Activated CD8-positive, alpha-beta T cell treated with anti-CD3 and anti-CD28 coated beads for 36 hours (primary cell): ENCODE results near the gene EDN3. TPM values are rescaled to one million over a fixed set of nuclear protein-coding genes. Genes with fewer than 3 reads are reported as not detected.

Experiments used
- ATAC-seq: fragments of 200-7000 bp; cut with Tn5 transposase; one replicate; pipeline ENCODE4 v1.10.0; 2021; ENCODE audit warnings: mild to moderate bottlenecking, moderate library complexity
- CTCF ChIA-PET: fragments of 350-600 bp; sonication (Branson Sonifier 250); formaldehyde crosslinking; loops from one replicate; lab custom pipeline; 2021; ENCODE audit warnings: antibody characterized with exemption; lab: Charles Lee
- POLR2A ChIA-PET: fragments of 350-600 bp; sonication (Branson Sonifier 250); formaldehyde crosslinking; loops from one replicate; lab custom pipeline; 2021; ENCODE audit warnings: antibody characterized with exemption; lab: Charles Lee
- DNase-seq: peaks from one replicate; pipeline ENCODE4 v3.0.0-alpha.2; 2020
- H3K27ac Mint-ChIP-seq: one replicate; pipeline ENCODE4 v1.8.0; 2021; ENCODE audit warnings: mild to moderate bottlenecking, mixed read lengths
- H3K27me3 Mint-ChIP-seq: one replicate; pipeline ENCODE4 v1.8.0; 2021; ENCODE audit warnings: mixed read lengths
- H3K36me3 Mint-ChIP-seq: one replicate; pipeline ENCODE4 v1.8.0; 2021; ENCODE audit warnings: low read depth, mixed read lengths
- H3K4me1 Mint-ChIP-seq: one replicate; pipeline ENCODE4 v1.8.0; 2021; ENCODE audit warnings: low read depth, mixed read lengths
- H3K4me3 Mint-ChIP-seq: one replicate; pipeline ENCODE4 v1.8.0; 2021; ENCODE audit warnings: mild to moderate bottlenecking, moderate library complexity, mixed read lengths
- H3K9me3 Mint-ChIP-seq: one replicate; pipeline ENCODE4 v1.8.0; 2021; ENCODE audit warnings: mixed read lengths
- CTCF ChIP-seq: fragments of 200-600 bp; IDR thresholded peaks from one replicate; pipeline ENCODE4 v1.8.0; 2022; ENCODE audit warnings: antibody characterized with exemption, mild to moderate bottlenecking
- intact Hi-C: fragments of 100-400 bp; cut with micrococcal nuclease; formaldehyde crosslinking; loops from one replicate; pipeline ENCODE4 v1.10.0; 2022
- total RNA-seq, 2 experiments: library from RNA; stranded (reverse); gene quantifications; one replicate each; pipeline ENCODE4 v1.2.3, GENCODE V29; 2021

The EDN3 gene
- total RNA-seq, 2 experiments from 2014 or later, result 0.09 TPM; not detected in 1

GRCh38 chr20:59320854-59321647 lies 20.6 kb downstream of the EDN3 start:
- no peak for ATAC-seq
- DNase-seq, result no peak
- ChIA-PET CTCF (no interaction called here), POLR2A (no interaction called here)
- no peak overlapping the region for H3K27ac Mint-ChIP-seq
- no peak overlapping the region for H3K4me3 Mint-ChIP-seq
- intact Hi-C loops, result no loop called here
- no peaks in the 10 kb centered on the region for H3K9me3 Mint-ChIP-seq
- no peaks in the 10 kb centered on the region for H3K4me1 Mint-ChIP-seq
- no peaks in the 10 kb centered on the region for H3K27me3 Mint-ChIP-seq
- H3K36me3 Mint-ChIP-seq, result no peaks in the 10 kb centered on the region
- TF ChIP-seq CTCF, result no peak

- Mint-ChIP-seq H3K4me3 (no peak overlapping the region), H3K27ac (no peak overlapping the region), H3K36me3 (no peaks in the 10 kb centered on the region), H3K9me3 (no peaks in the 10 kb centered on the region), H3K4me1 (no peaks in the 10 kb centered on the region), H3K27me3 (no peaks in the 10 kb centered on the region)
- no peak for ATAC-seq
- intact Hi-C loops, result no loop called here
- CTCF ChIA-PET, result no interaction called here
- DNase-seq, result no peak
- POLR2A ChIA-PET, result no interaction called here
- no peak for TF ChIP-seq CTCF
These were observed 21.7 kb downstream of the EDN3 start for GRCh38 chr20:59322081-59322480.

GRCh38 chr20:59322585-59323454 lies 22.4 kb downstream of the EDN3 start:
- intact Hi-C loops, result no loop called here
- no peaks in the 10 kb centered on the region for H3K4me1 Mint-ChIP-seq
- H3K36me3 Mint-ChIP-seq, result no peaks in the 10 kb centered on the region
- ATAC-seq, result no peak
- CTCF ChIA-PET, result no interaction called here
- no peaks in the 10 kb centered on the region for H3K27me3 Mint-ChIP-seq
- no peaks in the 10 kb centered on the region for H3K9me3 Mint-ChIP-seq
- no peak for DNase-seq
- no peak overlapping the region for H3K4me3 Mint-ChIP-seq
- POLR2A ChIA-PET, result no interaction called here
- TF ChIP-seq CTCF, result no peak
- no peak overlapping the region for H3K27ac Mint-ChIP-seq

GRCh38 chr20:59323731-59324130 lies 23.3 kb downstream of the EDN3 start:
- no peaks in the 10 kb centered on the region for H3K27me3 Mint-ChIP-seq
- intact Hi-C loops, result no loop called here
- POLR2A ChIA-PET, result no interaction called here
- TF ChIP-seq CTCF, result no peak
- H3K27ac Mint-ChIP-seq, result no peak overlapping the region
- H3K9me3 Mint-ChIP-seq, result no peaks in the 10 kb centered on the region
- ATAC-seq, result no peak
- CTCF ChIA-PET, result no interaction called here
- DNase-seq, result no peak
- H3K36me3 Mint-ChIP-seq, result no peaks in the 10 kb centered on the region
- H3K4me3 Mint-ChIP-seq, result no peak overlapping the region
- no peaks in the 10 kb centered on the region for H3K4me1 Mint-ChIP-seq
